Left lung (tissue), 14 donors: ENCODE measurements around the gene ZNF483. TPM values are rescaled to one million over a fixed set of nuclear protein-coding genes. Genes with fewer than 3 reads are reported as not detected.
A peak's percentile ranks its signal among the peaks of the same experiment; 100 is the strongest.

Source experiments
- ATAC-seq: fragments of 200-7000 bp; cut with Tn5 transposase; one replicate; pipeline ENCODE4 v1.9.1; 2020; ENCODE audit warnings: moderate library complexity
- DNase-seq, 4 donors: peaks; one replicate each; pipeline ENCODE4 v3.0.0-alpha.2; 2013 to 2020
- H3K27ac ChIP-seq, 2 donors: fragments of 200-600 bp; sonication (generic) in 1 of 2; one replicate each; pipeline versions ENCODE4 v1.5.0 to v1.8.0; 2020 to 2021
- H3K27me3 ChIP-seq, 2 donors: fragments of 200-600 bp; sonication (generic) in 1 of 2; one replicate each; pipeline versions ENCODE4 v1.5.0 to v1.8.0; 2020 to 2021
- H3K36me3 ChIP-seq, 2 donors: fragments of 200-600 bp; sonication (generic) in 1 of 2; one replicate each; pipeline versions ENCODE4 v1.5.0 to v1.8.0; 2020 to 2021
- H3K4me1 ChIP-seq, 2 donors: fragments of 200-600 bp; one replicate each; pipeline ENCODE4 v1.8.0; 2021
- H3K4me3 ChIP-seq, 2 donors: fragments of 200-600 bp; sonication (generic) in 1 of 2; one replicate each; pipeline versions ENCODE4 v1.5.0 to v1.8.0; 2020 to 2021; ENCODE audit warnings: mild to moderate bottlenecking in 1 of 2
- H3K9me3 ChIP-seq, 2 donors: fragments of 200-600 bp; sonication (generic) in 1 of 2; one replicate each; pipeline versions ENCODE4 v1.5.0 to v1.8.0; 2020 to 2021
- intact Hi-C, 2 donors: fragments of 100-400 bp; cut with DNase I; formaldehyde crosslinking; loops; one replicate each; pipeline versions ENCODE4 v1.11.2 to v1.14.2; 2022
- long read RNA-seq, 12 donors: library from polyadenylated mRNA in 2 of 12; unstranded in 2 of 12; transcript quantifications; one replicate each; pipeline ENCODE4 v2.0.0 and lab custom pipeline, GENCODE V29; 2019 to 2026
- polyA plus RNA-seq, 6 donors: library from polyadenylated mRNA; unstranded; fragments of 120-200 nt; gene quantifications; one replicate each; pipeline ENCODE4 v1.2.1, GENCODE V29; 2013; ENCODE audit not compliant: insufficient read length in 6 of 6
- total RNA-seq, 2 donors: library from RNA; stranded (reverse); fragmentation: NEBNext Ultra II Directional; extraction: Animal tissue kit (Norgen Biotek cat#: 25700); gene quantifications; one replicate each; pipeline ENCODE4 v1.2.1, GENCODE V29; 2021
- TF ChIP-seq, protein P1 (sequence below), 2 donors: fragments of 200-600 bp; sonication (generic) in 1 of 2; IDR thresholded peaks; one replicate each; pipeline versions ENCODE4 v1.5.0 to v1.8.0; 2021; ENCODE audit warnings: antibody characterized with exemption in 2 of 2
- donor health status: DM: no; HTN: yes; CAD: no.
- donor health status: DM: no; HTN: no; CAD: no.

ZNF483 gene
- total RNA-seq, result 1 to 10 TPM; 5.2 to 7.5 TPM
- 1 to 10 TPM; 2.1 to 4.9 (median 3.4) TPM for polyA plus RNA-seq
- long read RNA-seq, donor 1, partial matches to known transcripts, result 122 of 122 reads
- long read RNA-seq, donor 1, other reads (novel, unspliced or antisense), result 0 of 122 reads
- long read RNA-seq, donor 2, partial matches to known transcripts, result 79 of 110 reads
- long read RNA-seq, donor 2, other reads (novel, unspliced or antisense), result 30 of 110 reads
- long read RNA-seq, donor 3, partial matches to known transcripts, result 0 of 1 reads
- long read RNA-seq, donor 3, other reads (novel, unspliced or antisense), result 0 of 1 reads
- long read RNA-seq, donor 4, partial matches to known transcripts, result 0 of 1 reads
- long read RNA-seq, donor 4, other reads (novel, unspliced or antisense), result 0 of 1 reads
- long read RNA-seq, donor 5, result 0 reads
- long read RNA-seq, donor 6, partial matches to known transcripts, result 63 of 103 reads
- long read RNA-seq, donor 6, other reads (novel, unspliced or antisense), result 40 of 103 reads
- long read RNA-seq, donor 7, result 0 reads
- long read RNA-seq, donor 8, partial matches to known transcripts, result 5 of 5 reads
- long read RNA-seq, donor 8, other reads (novel, unspliced or antisense), result 0 of 5 reads
- long read RNA-seq, donor 9, result 0 reads
- long read RNA-seq, donor 10, partial matches to known transcripts, result 0 of 1 reads
- long read RNA-seq, donor 10, other reads (novel, unspliced or antisense), result 1 of 1 reads
- long read RNA-seq, donor 11, partial matches to known transcripts, result 10 of 27 reads
- long read RNA-seq, donor 11, other reads (novel, unspliced or antisense), result 17 of 27 reads
- long read RNA-seq, donor 12, partial matches to known transcripts, result 57 of 102 reads
- long read RNA-seq, donor 12, other reads (novel, unspliced or antisense), result 45 of 102 reads

- DNase-seq (peak; percentile 71 to 91 (median 83)), ATAC-seq (peak; percentile 91)
- Histone ChIP-seq H3K4me1 (peaks cover 6 to 11% of the 10 kb centered on the region in 2 donors), H3K36me3 (no peaks in the 10 kb centered on the region), H3K27ac (no peak within 1 kb of the TSS), H3K27me3 (peaks cover 0 to 17% of the 10 kb centered on the region in 2 donors), H3K4me3 (peak within 1 kb of the TSS; percentile 57 to 58), H3K9me3 (no peaks in the 10 kb centered on the region)
- TF ChIP-seq, protein P1, sequence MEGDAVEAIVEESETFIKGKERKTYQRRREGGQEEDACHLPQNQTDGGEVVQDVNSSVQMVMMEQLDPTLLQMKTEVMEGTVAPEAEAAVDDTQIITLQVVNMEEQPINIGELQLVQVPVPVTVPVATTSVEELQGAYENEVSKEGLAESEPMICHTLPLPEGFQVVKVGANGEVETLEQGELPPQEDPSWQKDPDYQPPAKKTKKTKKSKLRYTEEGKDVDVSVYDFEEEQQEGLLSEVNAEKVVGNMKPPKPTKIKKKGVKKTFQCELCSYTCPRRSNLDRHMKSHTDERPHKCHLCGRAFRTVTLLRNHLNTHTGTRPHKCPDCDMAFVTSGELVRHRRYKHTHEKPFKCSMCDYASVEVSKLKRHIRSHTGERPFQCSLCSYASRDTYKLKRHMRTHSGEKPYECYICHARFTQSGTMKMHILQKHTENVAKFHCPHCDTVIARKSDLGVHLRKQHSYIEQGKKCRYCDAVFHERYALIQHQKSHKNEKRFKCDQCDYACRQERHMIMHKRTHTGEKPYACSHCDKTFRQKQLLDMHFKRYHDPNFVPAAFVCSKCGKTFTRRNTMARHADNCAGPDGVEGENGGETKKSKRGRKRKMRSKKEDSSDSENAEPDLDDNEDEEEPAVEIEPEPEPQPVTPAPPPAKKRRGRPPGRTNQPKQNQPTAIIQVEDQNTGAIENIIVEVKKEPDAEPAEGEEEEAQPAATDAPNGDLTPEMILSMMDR (IDR thresholded peaks at IDR 0.05), result no peak
- intact Hi-C loops, result no loop called here
Observed at GRCh38 chr9:111525056-111525977, at the start of gene ZNF483. Gene ZNF483 (plus strand): TSS chr9:111525179. CDS start chr9:111527396, 2,217 bp downstream.

GRCh38 chr9:111475195-111475594 is 49.8 kb upstream of the ZNF483 start:
- intact Hi-C loops, result no loop called here
- no peak overlapping the region for H3K27ac ChIP-seq
- peaks cover 6 to 57% of the 10 kb centered on the region in 2 donors for H3K4me1 ChIP-seq
- H3K36me3 ChIP-seq, result no peaks in the 10 kb centered on the region
- DNase-seq (no peak), ATAC-seq (no peak)
- no peaks in the 10 kb centered on the region for H3K9me3 ChIP-seq
- no peak overlapping the region for H3K4me3 ChIP-seq
- TF ChIP-seq, protein P1 (IDR thresholded peaks at IDR 0.05), result no peak
- H3K27me3 ChIP-seq, result no peaks in the 10 kb centered on the region

DNA sequence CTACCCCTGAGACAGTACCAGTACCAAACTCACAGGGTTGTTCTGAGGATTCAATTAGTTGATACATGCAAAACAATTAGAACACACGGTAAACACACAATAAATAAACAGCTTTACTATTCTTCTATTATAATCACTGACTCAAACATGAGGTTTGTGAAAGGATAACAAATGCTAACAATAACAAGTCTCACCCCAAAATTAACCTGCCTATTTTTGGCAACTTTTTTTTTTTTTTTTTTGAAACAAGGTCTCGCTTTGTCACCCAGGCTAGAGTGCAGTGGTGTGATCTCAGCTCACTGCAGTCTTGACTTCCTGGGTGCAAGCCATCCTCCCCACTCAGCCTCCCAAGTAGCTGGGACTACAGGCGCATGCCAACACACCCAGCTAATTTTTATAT is 47.3 kb upstream of the ZNF483 start:
- peaks cover 6 to 61% of the 10 kb centered on the region in 2 donors for H3K4me1 ChIP-seq
- H3K27ac ChIP-seq, result no peak overlapping the region
- H3K9me3 ChIP-seq, result no peaks in the 10 kb centered on the region
- TF ChIP-seq, protein P1 (IDR thresholded peaks at IDR 0.05), result no peak
- no peak overlapping the region for H3K4me3 ChIP-seq
- intact Hi-C loops, result no loop called here
- no peaks in the 10 kb centered on the region for H3K36me3 ChIP-seq
- DNase-seq, result no peak
- no peaks in the 10 kb centered on the region for H3K27me3 ChIP-seq
- ATAC-seq, result no peak

GRCh38 chr9:111481885-111482636 is 42.9 kb upstream of the ZNF483 start:
- peaks cover 5 to 54% of the 10 kb centered on the region in 2 donors for H3K4me1 ChIP-seq
- peak overlapping the region; percentile 78 to 87 for H3K4me3 ChIP-seq
- H3K27me3 ChIP-seq, result no peaks in the 10 kb centered on the region
- ATAC-seq (peak; percentile 19), DNase-seq (peak in 2 of 4 donors; percentile 6 to 23)
- peak overlapping the region; percentile 97 for H3K27ac ChIP-seq
- no peaks in the 10 kb centered on the region for H3K9me3 ChIP-seq
- H3K36me3 ChIP-seq, result no peaks in the 10 kb centered on the region
- intact Hi-C loops, result no loop called here
- TF ChIP-seq, protein P1 (IDR thresholded peaks at IDR 0.05), result no peak
